G401 (cell line): ENCODE results near the gene OTUD3. TPM values are rescaled to one million over a fixed set of nuclear protein-coding genes. Genes with fewer than 3 reads are reported as not detected.
"Not testable (repeated sequence)": the region's sequence is repeated elsewhere in the genome, so short reads cannot be mapped to it uniquely, and the experiment has no call there.

Experiments
- DNase-seq: peaks from one replicate; pipeline ENCODE4 v3.0.0-alpha.2; 2015; ENCODE audit warnings: low spot score
- in situ Hi-C: cut with HindIII; loops from 2 replicates; pipeline ENCODE4 v1.10.0; 2016; ENCODE audit warnings: low sequenced_read_pairs, mixed read lengths
- total RNA-seq: library from RNA; depleted of rRNA; stranded (reverse); fragments of >200 nt; shearing (Covaris generic); gene quantifications from 2 replicates; pipeline ENCODE4 v1.2.3, GENCODE V29; 2014

The OTUD3 gene
- total RNA-seq, 1 experiment from 2014 or later, result 8.8 TPM

GRCh38 chr1:19864570-19865160, 17.5 kb upstream of the OTUD3 start:
- in situ Hi-C loops, result no loop called here
- no peak for DNase-seq

DNA sequence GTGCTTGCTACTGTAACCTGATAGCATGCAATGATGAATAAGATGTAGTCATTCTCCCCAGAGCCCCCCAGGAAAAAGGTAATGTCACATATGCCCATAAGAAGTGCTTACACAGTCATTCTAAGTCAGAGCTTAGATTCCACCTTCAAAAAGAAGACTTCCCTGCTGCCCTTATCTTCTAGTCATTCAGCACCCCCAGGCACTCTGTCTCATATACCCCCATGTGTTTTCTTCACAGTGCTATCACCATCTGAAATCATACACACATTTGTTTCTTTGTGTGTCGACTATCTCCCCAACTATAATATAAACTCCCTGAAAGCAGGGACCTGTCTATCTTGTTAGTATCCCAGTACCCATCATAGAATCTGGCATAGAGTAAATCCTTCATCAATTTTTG, 16.2 kb upstream of the OTUD3 start:
- no peak for DNase-seq
- in situ Hi-C loops, result no loop called here

- no peak for DNase-seq
- in situ Hi-C loops, result no loop called here
These were observed 15.4 kb upstream of the OTUD3 start for GRCh38 chr1:19866758-19867157.

GRCh38 chr1:19868575-19868974, 13.6 kb upstream of the OTUD3 start:
- in situ Hi-C loops, DNase-seq: not testable (repeated sequence)

DNA sequence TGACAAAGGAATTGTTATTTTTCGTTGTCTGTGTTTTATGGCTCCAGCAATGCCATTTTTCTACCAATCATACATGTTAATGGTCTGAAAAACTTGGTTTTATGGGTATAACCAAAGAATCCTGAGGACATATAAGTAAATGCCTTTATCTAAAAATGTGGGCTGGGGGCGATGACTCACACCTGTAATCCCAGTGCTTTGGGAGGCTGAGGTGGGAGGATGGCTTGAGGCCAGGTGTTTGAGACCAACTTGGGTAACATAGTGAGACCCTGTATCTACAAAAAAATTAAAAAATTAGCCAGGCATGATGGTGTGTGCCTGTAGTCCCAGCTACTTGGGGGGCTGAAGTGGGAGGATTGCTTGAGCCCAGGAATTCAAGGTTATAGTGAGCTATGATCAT, 12.7 kb upstream of the OTUD3 start:
- in situ Hi-C loops, result not testable (repeated sequence)

DNA sequence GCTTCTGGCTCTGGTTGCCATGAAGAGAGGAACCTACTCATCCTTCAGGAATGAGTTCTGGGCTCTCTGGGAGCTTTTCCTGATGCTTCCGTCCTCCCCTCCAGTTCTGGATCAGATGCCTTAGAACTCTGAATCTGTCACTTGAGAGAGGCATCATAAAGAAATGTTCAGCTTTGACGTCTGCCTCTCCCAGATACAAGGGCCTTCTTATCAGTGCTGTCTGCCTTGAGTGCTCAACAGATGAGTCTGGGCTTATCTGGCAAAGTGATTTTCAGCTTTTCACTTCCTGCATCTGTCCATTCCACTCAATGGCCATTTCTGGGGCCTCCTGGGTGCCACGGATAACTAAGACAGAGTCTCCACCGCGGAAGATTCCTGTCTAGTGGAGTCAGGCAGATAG, 12.3 kb upstream of the OTUD3 start:
- DNase-seq, result no peak
- in situ Hi-C loops, result no loop called here

More for the DNA sequence above, 12.7 kb upstream of the OTUD3 start:
- not testable (repeated sequence) for DNase-seq

DNA sequence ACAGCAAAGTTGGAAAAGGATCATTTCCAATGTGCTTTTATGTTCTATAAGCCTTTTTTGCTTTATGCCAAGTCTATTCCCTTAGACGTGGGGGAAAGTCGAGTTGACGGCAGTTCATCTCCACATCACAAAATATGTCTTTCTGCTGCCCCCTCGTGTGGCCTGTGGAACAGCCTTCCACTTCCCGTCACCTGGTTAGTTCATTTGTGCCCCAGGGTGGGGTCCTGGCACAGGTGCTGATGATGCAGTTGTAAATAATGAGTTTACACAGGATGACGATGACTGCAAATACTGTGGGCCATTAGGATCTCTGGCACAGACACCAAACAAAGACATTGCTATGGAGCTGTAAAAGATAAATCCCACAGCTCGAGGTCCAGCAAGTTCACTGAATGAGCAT, 10.0 kb upstream of the OTUD3 start:
- in situ Hi-C loops, result no loop called here
- DNase-seq, result no peak

GRCh38 chr1:19877181-19877750, 4.9 kb upstream of the OTUD3 start:
- in situ Hi-C loops, result no loop called here
- DNase-seq, result no peak

- DNase-seq, result peak; percentile 30
- in situ Hi-C loops, result no loop called here
These were observed 4.2 kb upstream of the OTUD3 start for GRCh38 chr1:19877821-19878636.

GRCh38 chr1:19878637-19878985, 3.6 kb upstream of the OTUD3 start:
- in situ Hi-C loops, result no loop called here
- no peak for DNase-seq

GRCh38 chr1:19879227-19879626, 3.0 kb upstream of the OTUD3 start:
- DNase-seq, result no peak
- in situ Hi-C loops, result no loop called here

GRCh38 chr1:19879661-19880060, 2.5 kb upstream of the OTUD3 start:
- no peak for DNase-seq
- in situ Hi-C loops, result no loop called here

- DNase-seq, in situ Hi-C loops: not testable (repeated sequence)
These were observed 1.4 kb upstream of the OTUD3 start for GRCh38 chr1:19880841-19881240.

GRCh38 chr1:19884312-19884711, 2.1 kb downstream of the OTUD3 start:
- in situ Hi-C loops, result no loop called here
- no peak for DNase-seq

DNA sequence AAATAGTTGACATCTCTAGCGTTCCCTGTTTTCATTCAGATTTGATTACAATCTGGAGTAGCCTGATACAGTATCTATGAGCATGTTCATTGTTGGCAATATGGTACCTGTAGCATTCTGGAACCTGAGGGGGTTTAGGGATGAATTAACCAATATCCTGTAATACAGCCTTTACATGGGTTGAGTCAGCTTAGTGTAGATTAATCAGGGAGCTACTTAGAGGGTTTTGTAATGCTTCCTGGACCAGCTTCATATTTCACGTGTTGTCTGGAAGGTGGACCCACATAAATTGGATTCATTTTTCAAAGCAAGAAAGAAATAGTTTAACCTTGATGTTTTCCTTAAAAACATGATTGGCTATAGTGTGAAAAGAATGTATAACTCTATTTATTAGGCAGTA, 3.6 kb downstream of the OTUD3 start:
- in situ Hi-C loops, result no loop called here
- no peak for DNase-seq

DNA sequence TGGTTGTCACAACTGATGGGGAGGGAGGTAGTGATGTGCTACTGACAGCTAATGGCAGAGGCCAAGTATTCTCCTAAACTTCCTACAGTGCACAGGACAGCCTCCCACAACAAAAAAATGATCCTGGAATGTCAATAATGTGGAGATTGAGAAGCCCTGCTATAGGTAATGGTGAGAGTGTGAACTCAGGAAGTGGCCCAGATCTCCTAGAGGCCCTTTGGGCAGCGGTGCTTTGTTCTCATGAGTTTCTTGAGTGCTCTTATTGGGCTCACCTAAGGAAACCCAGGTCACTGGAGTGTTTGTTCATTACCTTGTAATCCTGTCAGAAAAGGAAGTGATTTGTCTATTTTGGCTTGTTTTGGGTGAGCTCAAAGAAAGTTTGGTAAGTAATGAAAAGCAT, 5.9 kb downstream of the OTUD3 start:
- in situ Hi-C loops, result no loop called here
- DNase-seq, result no peak

GRCh38 chr1:19889656-19890055, 7.5 kb downstream of the OTUD3 start:
- in situ Hi-C loops, result no loop called here
- no peak for DNase-seq

GRCh38 chr1:19892129-19892528, 9.9 kb downstream of the OTUD3 start:
- in situ Hi-C loops, result no loop called here

DNA sequence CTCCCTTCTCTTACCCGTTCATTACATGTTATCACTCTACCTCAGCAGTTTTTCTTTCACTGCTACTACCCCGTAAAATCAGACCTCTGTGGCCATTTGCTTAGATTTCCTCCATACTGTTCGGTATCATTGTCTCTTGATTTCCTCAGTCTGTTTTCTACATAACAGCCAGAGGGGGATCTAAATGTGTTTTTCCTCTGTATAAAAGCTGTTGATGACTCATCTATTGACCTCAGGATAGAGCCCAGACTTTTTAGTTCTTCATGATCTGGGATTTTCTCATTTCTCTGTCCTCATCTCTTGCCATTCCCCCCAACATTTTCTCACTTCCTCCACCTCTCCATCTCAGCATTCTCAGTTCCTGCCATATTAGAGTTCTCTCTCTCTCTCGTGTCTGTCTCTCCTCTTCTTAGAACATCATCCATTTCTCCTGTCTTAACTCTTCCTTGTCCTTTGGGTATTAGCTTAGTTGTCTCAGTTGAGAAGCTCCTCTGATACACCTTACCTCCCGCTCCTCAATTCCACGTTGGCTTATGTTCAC, 10.5 kb downstream of the OTUD3 start:
- in situ Hi-C loops, result no loop called here
- DNase-seq, result no peak

More at GRCh38 chr1:19892129-19892528, 9.9 kb downstream of the OTUD3 start:
- no peak for DNase-seq

DNA sequence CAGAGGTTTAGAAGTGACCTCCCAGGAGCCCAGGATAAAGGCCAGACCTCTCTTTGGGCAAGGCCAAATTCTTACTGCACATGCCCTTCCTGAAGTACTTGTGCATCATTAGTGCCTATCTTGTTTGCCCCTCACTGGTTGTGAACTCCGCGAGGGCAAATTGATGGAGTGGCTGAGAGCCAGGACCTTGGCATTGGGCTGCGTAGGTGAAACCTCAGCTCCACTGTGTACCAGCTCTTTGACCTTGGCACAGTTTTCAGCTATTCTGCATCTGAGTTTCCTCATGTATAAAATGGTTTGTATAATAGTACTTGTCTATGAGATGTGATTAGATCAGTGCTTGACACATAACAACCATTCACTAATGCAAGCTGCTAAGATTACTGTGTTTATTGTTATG, 11.5 kb downstream of the OTUD3 start:
- no peak for DNase-seq
- in situ Hi-C loops, result no loop called here
